NCI-H748 treated with DMSO at 0.1 percent for 48 hours (cell line): Measurements from ENCODE around the gene VAV2.

Source experiments
- DNase-seq: peaks from one replicate; lab custom pipeline; 2025; lab: John Stamatoyannopoulos, UW

VAV2 gene

DNA sequence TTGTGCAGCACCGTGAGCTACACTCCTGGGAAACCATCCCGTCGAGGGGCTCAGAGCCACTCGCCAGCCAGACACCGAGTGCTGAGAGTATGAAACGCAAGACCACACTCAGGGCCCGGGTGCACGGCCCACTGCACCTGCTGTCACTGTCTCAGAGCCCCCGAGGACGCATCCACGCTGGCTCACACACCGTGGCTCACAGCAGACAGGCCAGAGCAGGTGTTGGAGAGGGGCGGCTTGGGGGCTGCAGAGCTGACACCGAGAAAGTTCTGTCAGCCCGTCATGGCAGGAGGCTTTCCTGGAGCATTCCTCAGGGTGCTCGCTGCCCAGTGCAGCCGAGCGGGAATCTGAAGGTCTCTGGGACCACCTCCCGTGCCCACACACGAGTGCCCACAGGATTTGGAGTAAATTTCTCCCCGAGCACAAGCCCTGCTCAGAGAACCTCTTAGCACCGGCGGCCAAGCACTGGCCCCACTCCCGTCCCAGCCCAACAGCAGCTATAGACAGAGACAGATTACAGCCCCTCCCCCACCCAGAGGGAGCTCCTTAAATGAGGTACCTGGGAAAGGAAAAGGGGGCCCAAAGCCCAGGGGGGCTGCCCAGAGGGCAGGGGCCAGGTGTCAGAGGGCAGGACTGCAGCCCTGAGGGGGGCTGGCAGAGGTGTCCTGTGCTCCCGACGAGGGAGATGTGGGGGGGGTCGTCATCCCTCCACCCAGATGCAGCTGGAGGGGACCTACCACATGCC, 197.9 kb downstream of the VAV2 start:
- DNase-seq: no peak

DNA sequence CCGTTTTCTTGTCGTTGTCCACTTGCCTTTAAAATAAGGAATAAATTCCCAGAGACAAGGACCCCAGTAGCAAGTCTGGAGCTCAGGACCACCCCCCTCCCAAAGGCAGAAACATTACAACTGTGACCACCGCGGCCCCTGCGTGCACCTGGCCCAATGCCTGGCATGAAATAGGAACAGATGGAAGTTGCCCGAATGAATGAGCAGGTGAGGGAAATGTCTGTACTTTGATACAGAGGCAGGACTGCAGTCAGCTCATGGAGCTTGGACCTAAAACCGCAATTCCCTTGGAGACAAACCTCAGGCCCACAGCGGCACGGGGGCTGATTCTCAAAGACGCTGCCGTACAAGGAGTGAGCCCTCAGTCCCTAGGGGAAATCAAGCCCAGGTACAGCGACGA, 198.7 kb downstream of the VAV2 start:
- DNase-seq: no peak

- DNase-seq: peak; percentile 18
Observed at GRCh38 chr9:133792721-133793470, 199.2 kb downstream of the VAV2 start.

- no peak for DNase-seq
Observed at GRCh38 chr9:133791735-133792649, 200.1 kb downstream of the VAV2 start.

DNA sequence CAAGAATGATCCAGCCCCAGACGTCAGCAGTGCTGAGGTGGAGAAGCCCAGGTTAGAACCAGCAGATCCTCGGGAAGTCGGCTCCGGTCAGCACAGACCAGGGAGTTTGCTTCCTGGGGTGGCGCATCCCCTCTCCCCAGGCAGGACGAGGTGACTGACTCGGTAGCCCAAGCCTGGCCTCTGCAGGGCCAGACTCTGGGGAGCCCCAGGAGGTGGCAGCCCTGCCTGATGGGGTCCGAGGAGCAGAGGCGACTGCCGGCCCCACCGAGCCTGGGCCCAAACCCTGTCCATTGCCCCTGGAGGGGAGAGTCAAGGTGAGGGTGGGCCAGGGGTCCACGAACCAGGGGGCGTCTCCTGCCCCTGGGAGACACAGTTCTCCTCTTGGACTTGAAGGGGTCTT, 201.1 kb downstream of the VAV2 start:
- DNase-seq: no peak

DNA sequence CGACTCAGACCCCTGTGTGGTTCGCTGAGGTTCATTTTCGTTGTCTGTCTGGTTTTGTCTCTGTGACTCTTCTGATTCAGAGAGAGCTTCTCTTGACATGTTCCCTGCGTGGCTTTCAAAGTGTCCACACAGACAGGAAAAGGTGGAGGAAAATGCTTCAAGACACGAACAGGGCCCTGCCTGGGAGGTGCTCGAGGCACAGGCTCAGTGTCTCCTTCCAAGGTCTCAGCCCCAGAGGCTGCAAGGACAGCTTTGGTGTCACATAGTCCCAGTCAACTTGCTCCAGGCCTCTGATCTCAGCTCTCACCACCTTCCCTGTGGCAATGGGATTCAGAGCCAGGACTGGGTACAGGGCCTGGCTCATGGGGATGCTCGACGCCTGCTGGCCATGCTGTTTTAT, 202.3 kb downstream of the VAV2 start:
- DNase-seq: no peak

DNA sequence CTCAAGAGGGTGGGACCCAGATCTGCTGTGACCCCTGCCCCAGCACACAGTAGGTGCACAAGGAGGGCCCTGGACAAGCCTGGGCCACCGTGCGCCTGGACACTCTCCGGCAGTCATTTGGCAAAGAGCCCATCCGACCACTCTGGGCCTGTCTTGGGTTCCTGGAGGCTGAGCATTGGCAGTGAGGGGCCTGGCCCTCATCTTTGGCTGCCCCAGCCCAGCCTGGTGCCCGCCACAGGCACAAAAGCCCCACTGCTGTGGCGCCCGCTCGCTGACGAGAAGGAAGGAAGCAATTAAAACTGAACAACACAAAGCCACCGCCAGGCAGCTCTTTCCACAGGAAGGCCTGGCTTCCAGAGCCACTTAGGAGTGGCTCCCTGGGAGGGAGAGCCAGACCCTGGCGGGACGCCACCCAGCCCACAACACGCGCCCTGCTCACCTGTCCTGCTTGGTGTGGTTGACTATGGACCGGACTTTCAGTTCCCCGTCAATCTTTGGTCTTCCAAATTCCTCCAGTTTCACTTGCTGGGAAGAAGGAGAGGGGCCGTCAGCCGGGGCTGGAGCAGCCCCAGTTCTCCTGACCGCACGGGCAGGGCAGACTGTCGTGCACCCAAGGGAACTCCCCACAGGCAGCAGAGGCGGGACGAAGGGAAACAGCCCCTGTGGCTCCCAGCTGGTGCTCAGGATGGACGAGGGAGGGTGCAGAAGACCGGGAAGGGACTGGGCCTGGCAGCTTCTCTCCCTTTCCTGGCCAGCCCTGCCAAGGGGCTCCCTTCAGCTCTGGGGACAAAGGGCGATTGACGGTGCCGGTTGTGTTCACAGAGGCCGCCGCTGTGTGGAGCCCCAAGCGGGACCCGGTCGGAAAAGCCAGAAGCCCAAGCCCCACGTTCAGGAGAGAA, 203.1 kb downstream of the VAV2 start:
- DNase-seq: no peak

DNA sequence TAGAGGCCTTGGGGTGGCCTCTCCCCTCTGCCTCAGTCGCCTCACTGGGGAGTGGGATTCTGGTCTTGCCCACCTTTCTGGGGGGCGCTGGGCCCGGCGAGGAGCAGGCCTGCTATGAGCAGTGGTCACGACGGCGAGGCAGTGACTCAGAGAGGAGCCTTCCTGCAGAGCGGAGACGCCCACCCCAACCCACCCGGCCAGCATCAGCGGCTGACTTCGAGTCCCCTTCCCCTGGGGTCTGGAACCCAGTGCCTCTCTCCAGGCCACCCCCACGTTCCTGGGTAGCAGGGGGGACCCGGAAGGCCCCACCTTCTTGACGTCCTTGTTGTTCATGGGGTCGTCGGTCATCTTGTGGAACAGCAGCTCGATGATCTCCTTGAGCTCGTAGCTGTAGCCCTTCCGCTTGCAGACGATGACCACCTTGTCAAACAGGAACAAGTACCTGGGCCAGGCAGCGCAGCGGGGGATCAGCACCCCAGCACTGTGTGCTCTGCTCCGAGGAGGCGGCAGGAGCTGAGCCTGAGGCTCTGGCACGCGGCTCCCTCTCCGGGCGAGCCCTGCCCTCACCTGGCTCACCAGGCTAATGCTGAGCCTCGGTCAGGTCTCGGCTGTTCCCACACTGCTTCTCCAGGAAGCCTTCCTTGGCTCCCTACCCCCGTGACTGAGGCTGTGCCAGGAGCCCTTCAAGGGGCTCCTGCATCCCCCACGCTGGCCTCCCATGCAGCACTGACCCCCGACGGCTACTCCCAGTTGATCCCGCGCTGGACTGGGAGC, 203.9 kb downstream of the VAV2 start:
- no peak for DNase-seq

GRCh38 chr9:133787754-133788025, 204.4 kb downstream of the VAV2 start:
- DNase-seq: no peak

DNA sequence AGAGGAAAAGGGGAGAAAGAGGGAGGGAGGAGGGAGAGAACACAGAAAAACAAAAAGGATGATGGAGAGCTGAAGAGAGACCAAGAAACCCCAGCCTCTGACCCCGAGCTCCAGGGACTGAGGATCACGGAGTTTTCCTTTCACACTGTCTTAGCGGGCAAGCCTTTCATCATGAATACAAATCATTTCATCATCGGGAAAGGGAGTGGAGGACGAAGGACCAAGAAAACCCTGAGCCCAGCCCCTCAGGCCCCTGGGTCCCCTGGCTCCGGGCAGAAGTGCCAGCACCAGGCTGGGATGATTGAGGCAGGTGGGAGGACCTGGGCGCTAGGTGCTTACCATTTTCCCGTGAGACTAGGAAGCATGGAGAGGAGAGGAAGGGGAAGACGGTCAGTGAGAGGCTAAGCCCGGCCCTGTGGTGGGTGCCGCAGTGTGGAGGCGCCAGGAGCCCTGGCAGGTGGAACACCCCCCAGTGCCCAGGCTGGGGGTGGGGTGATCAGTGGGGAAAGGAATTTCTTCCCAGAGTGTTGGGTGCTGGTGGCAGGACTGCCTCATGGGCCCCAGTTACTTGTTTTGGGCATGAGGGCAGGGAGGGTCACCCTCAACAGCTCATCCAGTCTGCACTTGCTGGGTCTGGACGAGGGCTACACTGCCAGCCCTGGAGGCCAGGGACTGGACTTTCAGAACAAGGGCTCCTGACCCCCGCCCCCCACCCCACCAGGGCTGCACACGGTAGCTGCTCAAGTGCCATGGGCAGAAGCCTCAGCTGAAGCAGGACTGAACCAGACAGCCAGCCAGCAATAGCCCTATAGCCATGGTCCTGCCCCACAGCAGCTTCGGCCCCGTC, 205.0 kb downstream of the VAV2 start:
- no peak for DNase-seq

- DNase-seq: no peak
Observed at GRCh38 chr9:133786371-133786753, 205.8 kb downstream of the VAV2 start.

DNA sequence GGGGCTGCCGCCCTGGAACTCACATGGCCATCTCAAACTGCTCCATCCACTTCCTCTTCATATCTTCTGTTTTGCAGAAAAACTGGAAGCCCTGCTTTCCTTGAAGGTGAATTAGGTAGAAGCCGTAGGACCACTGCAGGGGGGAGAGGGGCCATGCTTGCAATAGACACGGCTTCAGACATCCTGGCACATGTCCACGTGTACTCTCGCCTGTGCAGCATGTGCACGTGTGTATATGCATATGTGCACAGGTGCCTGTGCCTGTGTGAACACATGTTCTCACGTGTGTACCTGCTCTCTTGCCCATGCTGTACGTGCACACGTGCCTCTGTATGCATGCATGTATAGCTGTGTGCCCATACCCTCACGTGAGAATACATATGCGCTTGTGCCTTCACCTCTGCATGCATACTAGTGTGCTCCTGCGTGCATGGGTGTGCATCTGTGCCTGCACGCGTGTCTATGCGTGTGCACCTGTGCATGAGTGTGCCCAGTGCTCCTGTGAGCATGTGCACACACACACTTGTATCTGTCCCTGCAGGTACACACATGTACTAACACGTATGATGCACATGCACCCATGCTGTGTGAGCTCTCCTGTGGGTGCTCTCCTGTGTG, 206.3 kb downstream of the VAV2 start:
- no peak for DNase-seq

DNA sequence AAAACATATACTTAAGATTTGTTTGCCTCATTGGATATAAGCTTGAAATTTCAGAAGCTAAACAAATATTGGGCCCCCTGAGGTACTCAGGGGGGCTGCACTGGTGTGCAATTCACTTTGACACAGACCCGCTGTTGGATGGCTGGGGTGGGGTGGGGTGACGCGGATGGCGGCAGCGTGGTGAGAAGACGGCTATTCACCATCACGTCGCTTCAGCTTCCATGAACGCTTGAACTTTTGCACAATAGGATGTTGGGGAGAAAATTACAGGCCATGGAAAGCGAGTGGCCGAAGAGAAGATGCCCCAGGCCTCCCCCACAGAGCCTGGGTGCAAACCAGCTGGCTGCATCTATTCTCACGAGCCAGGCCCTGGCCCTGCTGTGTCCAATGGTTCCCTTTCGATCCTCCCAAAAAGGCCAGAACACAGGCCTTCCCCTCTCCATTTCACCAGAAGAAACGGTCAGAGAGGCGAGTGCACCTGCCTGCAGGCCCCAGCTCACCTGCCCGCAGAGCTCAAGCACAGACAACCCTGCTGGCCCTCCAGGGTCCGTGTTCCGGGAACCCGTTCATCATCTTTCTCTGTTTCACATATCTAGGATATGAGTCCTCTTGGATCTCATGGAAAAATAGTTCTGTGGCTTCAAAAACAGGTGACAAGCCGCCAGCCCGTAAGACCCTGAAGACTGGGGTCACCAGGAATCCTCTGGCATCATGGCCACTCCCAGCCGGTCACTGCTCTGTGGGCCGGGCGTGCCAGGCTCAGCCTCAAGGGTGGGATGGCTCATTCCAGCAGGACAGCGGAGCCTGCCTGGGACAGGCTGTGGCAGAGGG, 207.2 kb downstream of the VAV2 start:
- DNase-seq: no peak

DNA sequence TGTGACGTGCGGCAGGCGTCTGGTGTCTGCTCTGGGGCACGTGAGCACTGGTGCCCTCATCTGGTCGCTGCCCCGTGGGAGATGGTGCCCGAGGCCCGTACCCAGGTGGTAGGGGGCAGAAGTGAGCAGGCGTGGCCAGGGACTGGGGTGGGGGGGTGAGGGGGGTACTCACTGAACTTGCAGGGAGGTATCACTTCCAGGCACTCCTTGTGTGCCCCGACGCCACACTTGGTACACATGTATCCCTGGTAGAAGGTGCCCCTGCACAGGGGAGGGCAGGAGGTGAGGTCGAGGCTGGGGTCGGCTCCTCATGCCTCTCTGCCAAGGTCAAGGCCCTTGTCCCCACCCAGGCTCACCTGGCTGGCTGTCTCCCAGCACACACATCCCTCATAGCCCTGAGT, 208.8 kb downstream of the VAV2 start:
- no peak for DNase-seq

GRCh38 chr9:133782157-133783130, 209.7 kb downstream of the VAV2 start:
- no peak for DNase-seq

- no peak for DNase-seq
Observed at GRCh38 chr9:133781828-133782135, 210.3 kb downstream of the VAV2 start.

DNA sequence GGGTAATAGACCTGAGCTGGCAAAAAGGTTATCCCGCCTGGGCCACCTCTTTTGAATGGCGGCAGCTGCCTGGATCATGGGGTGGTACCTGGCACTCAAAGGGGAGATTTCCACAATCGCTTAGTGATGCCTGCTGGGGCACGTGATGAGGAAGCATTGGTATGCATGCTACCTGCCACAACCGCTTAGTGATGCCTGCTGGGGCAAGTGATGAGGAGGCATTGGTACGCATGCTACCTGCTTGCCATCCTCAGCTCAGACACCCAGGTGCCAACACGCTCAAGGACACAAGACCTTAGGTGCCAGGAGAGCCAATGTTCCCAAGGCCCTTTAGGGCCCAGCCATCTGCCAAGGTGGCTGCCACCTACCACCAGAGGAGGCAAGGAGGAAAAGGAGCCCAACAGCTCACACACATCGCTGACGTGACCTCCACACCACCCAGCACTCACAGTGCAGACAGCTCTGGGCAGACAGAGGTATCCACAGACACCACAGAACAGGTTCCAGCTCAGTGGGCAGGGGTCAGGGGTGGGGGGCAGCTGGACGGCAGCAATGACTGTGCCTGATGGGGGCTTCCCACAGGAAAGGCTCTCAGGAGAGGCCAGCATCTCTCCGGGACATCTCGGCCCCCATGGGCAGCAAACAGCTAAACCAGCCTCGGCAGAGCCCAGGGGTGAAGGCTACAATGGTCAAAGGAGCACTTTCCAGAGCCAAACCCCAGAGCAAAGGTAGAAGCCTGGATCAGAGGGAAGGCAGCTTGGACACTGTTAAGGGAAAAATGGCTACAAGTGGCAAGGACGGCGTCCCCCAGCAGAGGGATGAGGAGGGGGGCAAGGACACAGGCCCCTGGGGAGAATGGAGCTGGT, 210.9 kb downstream of the VAV2 start:
- no peak for DNase-seq
